KOPT-K1 (cell line): Measurements from ENCODE around the gene ZNF57.
"Not testable (repeated sequence)": the region's sequence is repeated elsewhere in the genome, so short reads cannot be mapped to it uniquely, and the experiment has no call there.

ENCODE experiments used
- H3K27ac ChIP-seq: fragments of 200-600 bp; sonication (generic); 2 replicates; pipeline ENCODE4 v1.5.1; 2016; ENCODE audit warnings: antibody characterized with exemption, mild to moderate bottlenecking, low read depth, low read length; ENCODE audit not compliant: poor library complexity, severe bottlenecking
- H3K36me3 ChIP-seq: fragments of 200-600 bp; sonication (generic); 2 replicates; pipeline ENCODE4 v1.5.1; 2017; ENCODE audit warnings: antibody characterized with exemption, mild to moderate bottlenecking, low read length, moderate library complexity; ENCODE audit not compliant: insufficient read depth
- H3K9me3 ChIP-seq: fragments of 200-600 bp; sonication (generic); 2 replicates; pipeline ENCODE4 v1.5.1; 2017; ENCODE audit warnings: antibody characterized with exemption, low read length, mild to moderate bottlenecking; ENCODE audit not compliant: insufficient read depth, poor library complexity, severe bottlenecking

Gene ZNF57

DNA sequence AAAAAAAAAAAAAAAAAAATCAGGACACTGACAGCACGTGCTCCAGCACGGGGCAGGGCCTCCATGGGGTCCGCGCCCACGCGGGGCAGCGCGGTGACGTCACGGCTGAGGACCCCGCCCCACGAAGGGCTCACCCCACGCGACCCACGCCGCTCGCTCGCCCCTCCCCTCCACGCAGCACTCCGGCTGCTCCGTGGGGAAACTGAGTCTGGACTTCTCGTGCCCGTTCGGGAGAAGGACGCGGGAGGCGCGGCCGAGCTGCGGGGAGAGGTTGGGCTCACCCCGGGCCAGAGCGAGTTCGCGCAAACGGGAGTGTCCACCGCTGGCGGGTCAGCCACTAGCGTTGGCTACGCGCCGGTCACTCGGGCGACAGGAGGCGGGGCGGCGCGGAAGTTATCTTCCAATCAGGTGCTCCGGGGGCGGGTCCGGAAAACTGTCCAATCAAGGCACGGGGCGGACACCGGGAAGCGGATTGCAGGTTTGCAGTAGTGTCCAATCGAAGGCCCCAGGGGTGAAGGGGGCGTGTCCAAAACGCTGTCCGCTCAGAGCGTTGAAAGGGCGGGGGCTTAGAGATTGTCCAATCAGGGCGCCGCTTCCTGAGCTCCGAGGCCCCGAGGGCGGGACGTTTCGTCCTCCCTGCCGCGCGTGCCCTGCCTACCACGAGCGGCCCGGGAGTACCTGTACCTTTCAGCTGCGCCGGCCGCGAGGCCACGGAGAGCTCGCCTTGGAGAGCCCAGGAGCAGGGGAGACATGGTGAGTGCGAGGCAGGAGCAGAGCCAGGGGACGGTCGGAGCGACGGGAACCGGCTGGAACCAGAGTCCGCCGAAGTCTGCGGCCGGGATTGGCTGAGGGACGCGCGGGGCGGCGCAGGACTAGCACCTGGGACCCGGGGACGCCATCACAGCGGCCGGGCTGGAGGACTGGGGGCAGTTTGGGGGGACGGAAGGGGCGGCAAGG, at the start of gene ZNF57:
Gene ZNF57 (plus strand): TSS at position 633 of the 957 bp plus-strand sequence. CDS start 118 bp downstream, at position 751.
- H3K27ac ChIP-seq = peak within 1 kb of the TSS; percentile 67
- H3K36me3 ChIP-seq = no peaks in the 10 kb centered on the region
- peaks cover 16% of the 10 kb centered on the region for H3K9me3 ChIP-seq

DNA sequence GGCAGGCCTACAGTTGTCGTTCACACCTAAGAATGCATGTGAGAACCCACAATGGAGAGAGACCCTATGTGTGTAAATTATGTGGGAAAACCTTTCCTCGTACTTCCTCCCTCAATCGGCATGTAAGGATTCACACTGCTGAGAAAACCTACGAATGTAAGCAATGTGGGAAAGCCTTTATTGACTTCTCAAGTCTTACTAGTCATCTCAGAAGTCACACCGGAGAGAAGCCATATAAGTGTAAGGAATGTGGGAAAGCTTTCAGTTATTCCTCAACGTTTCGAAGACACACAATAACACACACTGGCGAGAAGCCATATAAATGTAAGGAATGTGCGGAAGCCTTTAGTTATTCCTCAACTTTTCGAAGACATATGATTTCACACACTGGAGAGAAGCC, 48.1 kb upstream of the ZNF57 start:
- Histone ChIP-seq H3K9me3 (peaks cover 69% of the 10 kb centered on the region), H3K27ac (no peak overlapping the region), H3K36me3 (peaks cover 44% of the 10 kb centered on the region)

DNA sequence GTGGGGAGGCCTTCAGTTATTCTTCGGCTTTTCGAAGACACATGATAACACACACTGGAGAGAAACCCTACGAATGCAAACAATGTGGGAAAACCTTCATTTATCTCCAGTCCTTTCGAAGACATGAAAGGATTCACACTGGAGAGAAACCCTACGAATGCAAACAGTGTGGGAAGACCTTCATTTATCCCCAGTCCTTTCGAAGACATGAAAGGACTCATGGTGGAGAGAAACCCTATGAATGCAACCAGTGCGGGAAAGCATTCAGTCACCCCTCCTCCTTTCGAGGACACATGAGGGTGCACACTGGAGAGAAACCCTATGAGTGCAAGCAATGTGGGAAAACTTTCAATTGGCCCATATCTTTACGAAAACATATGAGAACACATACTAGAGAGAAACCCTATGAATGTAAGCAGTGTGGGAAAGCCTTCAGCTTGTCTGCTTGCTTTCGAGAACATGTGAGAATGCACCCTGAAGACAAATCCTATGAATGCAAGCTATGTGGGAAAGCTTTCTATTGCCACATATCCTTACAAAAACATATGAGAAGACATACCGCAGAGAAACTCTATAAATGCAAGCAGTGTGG, 47.6 kb upstream of the ZNF57 start:
- no peak overlapping the region for H3K27ac ChIP-seq
- peaks cover 44% of the 10 kb centered on the region for H3K36me3 ChIP-seq
- H3K9me3 ChIP-seq = peaks cover 71% of the 10 kb centered on the region

DNA sequence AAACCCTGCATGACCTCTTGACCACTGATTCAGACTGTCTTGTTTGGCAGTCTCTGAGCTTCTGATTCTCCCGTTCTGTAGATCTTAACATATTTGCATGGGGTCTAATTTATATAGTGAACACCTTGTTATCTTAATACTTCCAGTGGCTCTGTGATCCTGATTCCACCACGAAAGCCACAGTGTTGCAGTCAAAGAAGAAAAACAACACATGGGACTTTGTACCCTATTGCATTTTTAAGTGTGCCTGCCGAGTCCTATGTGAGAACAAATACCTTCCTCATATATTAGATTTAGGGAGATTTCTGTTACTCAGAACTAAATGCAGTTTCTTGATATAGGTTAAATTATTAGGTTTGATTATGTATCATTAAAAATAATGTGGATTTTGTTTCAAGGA, 45.9 kb upstream of the ZNF57 start:
- Histone ChIP-seq H3K27ac (no peak overlapping the region), H3K36me3 (peaks cover 44% of the 10 kb centered on the region), H3K9me3 (peaks cover 78% of the 10 kb centered on the region)

DNA sequence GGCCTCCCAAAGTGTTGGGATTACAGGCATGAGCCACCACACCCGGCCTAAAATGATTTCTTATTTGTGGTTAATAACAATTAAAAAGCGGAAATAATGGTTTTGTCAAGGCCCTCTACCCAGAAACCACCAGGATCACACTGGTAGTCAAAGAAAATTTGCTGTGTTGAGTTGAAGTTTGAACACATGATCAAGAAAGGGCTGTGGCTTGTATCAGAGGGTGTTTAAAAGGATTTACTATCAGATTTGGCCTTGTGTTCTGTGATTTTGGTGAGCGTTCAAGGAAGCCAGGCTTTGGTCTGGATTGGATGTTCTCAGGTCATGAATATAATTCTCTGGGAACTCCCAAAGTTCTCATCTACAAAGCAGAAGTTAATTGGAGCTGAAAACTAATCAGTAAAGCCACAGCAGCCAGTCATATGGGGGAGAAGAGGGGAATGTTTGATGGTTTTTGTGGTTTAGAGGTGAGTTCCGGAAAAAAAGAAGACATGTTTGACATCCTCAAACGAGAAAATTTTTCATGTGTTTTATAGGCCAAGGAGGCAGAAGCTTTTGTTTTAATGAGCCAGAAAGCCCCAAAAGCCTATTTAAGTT, 44.2 kb upstream of the ZNF57 start:
- no peak overlapping the region for H3K27ac ChIP-seq
- H3K36me3 ChIP-seq = peaks cover 32% of the 10 kb centered on the region
- H3K9me3 ChIP-seq = peaks cover 62% of the 10 kb centered on the region

DNA sequence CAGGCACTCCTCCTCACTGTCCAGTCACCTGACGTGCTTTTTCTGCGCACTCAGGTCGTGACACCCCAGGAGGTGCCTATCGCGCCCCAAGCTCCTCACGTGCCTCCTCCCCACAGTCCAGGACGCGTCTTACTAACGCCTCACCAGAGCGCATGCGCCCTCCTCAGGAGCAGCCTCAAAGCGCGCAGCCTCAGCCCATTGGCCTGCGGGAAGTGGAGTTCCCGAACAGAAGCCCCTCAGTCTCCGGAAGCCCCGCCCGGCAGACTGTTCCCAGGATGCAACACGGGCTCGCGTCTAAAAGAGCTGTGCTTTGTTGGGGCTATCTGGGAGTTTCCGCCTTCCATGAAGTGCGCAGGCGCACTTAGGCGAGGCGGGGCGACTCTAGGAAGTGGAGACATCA, 41.9 kb upstream of the ZNF57 start:
- H3K27ac ChIP-seq = no peak overlapping the region
- peaks cover 9% of the 10 kb centered on the region for H3K36me3 ChIP-seq
- peaks cover 39% of the 10 kb centered on the region for H3K9me3 ChIP-seq

DNA sequence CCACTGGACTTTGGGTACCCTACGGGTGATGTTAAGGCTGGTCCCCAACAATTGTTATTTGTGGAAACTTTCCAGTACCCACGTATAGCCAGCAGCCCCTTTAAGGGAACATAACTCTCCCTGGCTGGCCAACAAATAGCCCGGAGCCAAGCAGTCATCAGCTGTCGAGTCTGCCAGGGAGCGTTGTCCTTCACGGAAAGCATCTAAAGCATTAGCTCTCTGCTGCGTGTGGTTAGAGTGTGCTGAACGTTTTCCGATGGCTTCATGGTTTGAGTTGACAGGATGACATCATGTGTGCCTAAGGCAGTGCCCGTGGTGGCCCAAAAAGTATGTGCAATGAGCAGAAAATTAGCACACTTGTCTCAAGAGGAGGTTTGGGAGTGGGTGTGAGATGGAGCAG, 36.9 kb upstream of the ZNF57 start:
- Histone ChIP-seq H3K27ac (no peak overlapping the region), H3K36me3 (no peaks in the 10 kb centered on the region), H3K9me3 (peaks cover 19% of the 10 kb centered on the region)

DNA sequence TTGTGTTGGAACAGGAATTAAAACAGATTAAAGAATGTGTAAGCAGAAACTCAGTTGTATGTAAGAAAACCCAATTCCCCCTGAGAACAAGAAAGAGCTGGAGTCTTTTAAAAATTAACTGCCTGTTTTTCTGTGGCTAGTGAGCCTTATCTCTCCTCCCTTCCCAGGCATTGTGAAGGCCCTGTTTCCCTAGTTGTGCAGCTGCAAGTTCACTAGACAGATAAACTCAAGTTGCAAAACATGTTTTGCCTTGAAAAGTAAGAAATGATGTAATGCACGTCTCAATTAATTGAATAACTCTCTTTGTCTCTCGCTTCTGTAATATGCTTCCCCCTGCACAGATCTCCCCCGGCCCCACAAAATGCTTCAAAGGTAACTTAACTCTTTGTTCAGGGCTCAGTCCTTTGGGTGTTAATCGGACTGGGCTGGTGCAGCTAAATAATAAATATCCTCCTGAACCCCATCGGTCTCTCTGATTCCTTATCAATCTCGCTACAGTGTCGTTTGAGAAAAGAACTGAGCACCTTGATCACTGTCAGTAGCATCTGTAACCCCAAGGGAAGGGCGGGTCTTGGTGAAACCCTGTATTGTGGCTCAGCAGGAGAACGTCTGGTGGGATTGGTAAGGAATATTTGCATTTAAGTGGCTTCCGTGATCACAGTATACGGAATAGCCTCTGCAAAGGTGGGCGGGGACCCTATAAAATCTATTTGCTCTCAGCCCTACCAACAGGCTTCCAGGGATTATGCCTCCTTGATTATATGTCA, 35.2 kb upstream of the ZNF57 start:
- Histone ChIP-seq H3K9me3 (peaks cover 12% of the 10 kb centered on the region), H3K36me3 (no peaks in the 10 kb centered on the region), H3K27ac (no peak overlapping the region)

DNA sequence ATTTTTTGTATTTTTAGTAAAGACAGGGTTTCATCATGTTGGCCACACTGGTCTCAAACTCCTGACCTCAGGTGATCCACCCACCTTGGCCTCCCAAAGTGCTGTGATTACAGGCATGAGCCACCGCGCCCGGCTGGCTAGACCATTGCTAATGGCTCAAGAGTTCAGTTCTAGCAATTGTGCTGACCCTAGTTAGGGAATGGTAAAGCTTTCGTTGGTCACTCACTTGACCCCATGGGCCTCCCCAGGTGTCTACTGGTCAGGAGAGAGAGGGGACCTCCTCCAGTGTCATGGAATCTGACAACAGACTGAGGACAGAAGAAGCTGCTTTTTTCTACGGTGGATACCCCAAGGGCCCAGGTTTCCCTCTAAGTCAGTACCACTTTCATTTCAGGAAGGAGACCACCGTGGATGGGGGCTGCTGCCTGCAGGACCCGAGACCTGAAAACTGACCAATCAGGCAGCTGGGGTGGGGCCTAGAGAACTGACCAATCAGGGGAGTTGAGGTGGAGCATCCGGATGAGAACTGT, 34.2 kb upstream of the ZNF57 start:
- Histone ChIP-seq H3K9me3 (peaks cover 18% of the 10 kb centered on the region), H3K36me3 (no peaks in the 10 kb centered on the region), H3K27ac (no peak overlapping the region)

DNA sequence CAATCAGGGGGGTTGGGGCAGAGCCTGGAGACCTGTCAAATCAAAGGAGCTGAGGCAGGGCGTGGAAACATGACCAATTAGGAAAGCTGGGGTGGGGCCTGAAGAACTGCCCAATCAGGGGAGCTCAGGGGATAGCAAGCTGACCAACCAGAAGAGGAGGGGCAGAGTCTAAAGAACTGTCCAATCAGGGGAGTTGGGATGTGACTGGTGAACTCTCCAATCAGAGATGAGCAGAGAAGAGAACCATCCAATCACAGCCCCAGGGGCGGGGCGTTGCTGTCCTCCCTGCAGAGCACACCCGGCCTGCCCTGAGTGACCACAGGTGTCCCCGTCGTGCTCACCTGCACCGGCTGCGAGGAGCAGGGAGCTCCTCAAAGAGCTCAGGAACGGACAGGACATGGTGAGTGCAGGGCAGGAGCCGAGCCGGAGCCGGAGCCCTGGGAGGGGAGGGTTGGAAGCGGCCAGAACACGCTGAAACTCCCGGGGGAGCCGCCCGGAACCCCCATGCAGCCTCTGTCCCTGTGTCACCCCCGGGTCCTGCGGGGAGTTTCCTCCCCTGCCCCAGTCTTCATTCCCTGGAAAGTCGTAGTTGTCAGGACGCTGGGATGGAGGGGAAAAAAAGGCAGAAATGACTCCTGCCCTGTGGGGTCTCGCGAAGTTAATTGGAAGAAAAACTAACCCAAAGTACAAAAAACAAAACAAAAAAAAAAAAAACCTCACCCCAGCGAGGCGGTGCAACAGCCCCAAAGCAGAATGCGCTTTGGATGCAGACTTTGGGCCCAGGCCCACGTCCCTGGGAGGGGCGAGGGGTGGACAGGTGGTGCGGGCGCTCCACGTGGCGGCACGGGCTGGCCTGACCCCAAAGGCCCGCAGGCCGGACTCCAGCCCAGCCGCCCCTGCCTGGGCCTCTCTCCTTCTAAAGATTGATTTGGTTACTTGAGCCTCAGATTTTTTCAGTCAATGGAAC, 33.4 kb upstream of the ZNF57 start, which contains the start of gene ZNF556:
Gene ZNF556 (plus strand): TSS at position 311 of the 967 bp plus-strand sequence. CDS start 87 bp downstream, at position 398.
- no peak within 1 kb of the TSS for H3K27ac ChIP-seq
- peaks cover 23% of the 10 kb centered on the region for H3K9me3 ChIP-seq
- H3K36me3 ChIP-seq = no peaks in the 10 kb centered on the region

DNA sequence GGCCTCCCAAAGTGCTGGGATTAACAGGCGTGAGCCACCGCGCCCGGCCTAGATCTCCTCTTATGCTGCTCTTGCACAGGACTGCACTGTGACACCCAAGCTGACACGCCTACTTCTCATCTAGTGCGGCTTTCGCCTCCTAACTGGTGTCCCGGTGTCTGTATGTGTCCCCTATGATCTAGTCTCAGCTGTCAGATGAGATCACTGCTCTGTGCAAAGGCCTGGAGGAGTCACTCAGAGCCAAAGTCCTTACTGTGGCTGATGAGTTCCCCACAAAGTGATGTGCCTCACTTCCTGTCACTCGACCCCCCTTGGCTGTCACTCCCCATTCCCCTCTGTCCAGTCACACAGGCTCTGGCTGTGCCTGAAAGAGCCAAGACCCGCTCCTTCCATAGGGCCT, 31.1 kb upstream of the ZNF57 start:
- Histone ChIP-seq H3K27ac (no peak overlapping the region), H3K36me3 (no peaks in the 10 kb centered on the region), H3K9me3 (peaks cover 23% of the 10 kb centered on the region)

DNA sequence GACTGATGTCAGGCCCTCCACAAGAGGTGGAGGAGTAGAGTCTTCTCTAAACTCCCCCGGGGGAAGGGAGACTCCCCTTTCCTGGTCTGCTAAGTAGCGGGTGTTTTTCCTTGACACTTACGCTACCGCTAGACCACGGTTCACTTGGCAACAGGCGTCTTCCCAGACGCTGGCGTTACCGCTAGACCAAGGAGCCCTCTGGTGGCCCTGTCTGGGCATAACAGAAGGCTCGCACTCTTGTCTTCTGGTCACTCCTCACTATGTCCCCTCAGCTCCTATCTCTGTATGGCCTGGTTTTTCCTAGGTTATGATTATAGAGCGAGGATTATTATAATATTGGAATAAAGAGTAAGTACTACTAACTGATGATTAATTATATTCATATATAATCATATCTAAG, 28.6 kb upstream of the ZNF57 start:
- H3K36me3 ChIP-seq, H3K27ac ChIP-seq: not testable (repeated sequence)
- H3K9me3 ChIP-seq = peaks cover 34% of the 10 kb centered on the region

DNA sequence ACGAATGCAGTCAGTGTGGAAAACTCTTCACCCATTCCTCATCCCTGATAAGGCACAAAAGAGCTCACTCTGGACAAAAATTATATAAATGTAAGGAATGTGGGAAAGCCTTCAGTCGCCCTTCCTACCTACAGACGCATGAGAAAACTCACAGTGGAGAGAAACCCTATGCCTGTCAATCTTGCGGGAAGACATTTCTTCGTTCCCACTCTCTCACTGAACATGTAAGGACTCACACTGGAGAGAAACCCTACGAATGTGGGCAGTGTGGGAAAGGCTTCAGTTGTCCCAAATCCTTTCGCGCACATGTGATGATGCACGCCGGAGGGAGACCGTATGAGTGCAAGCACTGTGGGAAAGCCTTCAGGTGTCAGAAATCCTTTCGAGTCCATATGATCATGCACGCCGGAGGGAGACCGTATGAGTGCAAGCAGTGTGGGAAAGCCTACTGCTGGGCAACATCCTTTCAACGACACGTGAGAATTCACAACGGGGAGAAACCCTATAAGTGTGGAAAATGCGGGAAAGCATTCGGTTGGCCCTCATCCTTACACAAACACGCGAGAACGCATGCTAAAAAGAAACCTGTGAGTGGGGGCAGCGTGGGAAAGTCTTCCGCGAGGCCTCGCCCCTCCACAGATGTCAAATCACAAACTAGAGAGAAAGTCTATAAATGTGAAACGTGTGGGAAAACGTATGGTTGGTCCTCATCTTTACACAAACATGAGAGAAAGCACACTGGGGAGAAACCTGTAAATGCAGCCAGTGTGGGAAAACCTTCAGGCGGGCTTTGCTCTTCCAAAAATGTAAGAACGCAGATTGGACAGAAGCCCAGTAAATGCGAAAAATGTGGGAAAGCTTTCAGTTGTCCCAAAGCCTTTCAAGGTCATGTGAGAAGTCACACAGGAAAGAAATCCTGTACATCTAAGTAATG, 23.1 kb upstream of the ZNF57 start:
- Histone ChIP-seq H3K9me3 (peaks cover 46% of the 10 kb centered on the region), H3K36me3 (no peaks in the 10 kb centered on the region), H3K27ac (no peak overlapping the region)
